Fibroblast of lung (primary cell): Measurements from ENCODE around the gene BSX. TPM values are rescaled to one million over a fixed set of nuclear protein-coding genes. Genes with fewer than 3 reads are reported as not detected.

Source experiments
- DNase-seq, 2 donors: peaks; one replicate each; pipeline versions ENCODE4 v3.0.0 to v3.0.0-alpha.2; 2010; ENCODE audit warnings: low read depth in 2 of 2
- H2AFZ ChIP-seq: 2 replicates; pipeline ENCODE4 v1.5.1; 2012; ENCODE audit warnings: low read length, control low read depth, inconsistent platforms
- H3K27ac ChIP-seq: 2 replicates; pipeline ENCODE4 v1.5.1; 2011; ENCODE audit warnings: low read length, control low read depth; ENCODE audit not compliant: insufficient read depth
- H3K27me3 ChIP-seq: 2 replicates; pipeline ENCODE4 v1.5.1; 2011; ENCODE audit warnings: mild to moderate bottlenecking, low read length; ENCODE audit not compliant: control insufficient read depth, insufficient read depth
- H3K36me3 ChIP-seq: 2 replicates; pipeline ENCODE4 v1.5.1; 2011; ENCODE audit warnings: low read length; ENCODE audit not compliant: control insufficient read depth, insufficient read depth
- H3K4me1 ChIP-seq: 2 replicates; pipeline ENCODE4 v1.5.1; 2011; ENCODE audit warnings: low read length; ENCODE audit not compliant: control insufficient read depth, insufficient read depth; ENCODE audit errors: extremely low read depth
- H3K4me2 ChIP-seq: 2 replicates; pipeline ENCODE4 v1.5.1; 2011; ENCODE audit warnings: low read length, control low read depth; ENCODE audit not compliant: insufficient read depth; ENCODE audit errors: extremely low read depth
- H3K4me3 ChIP-seq, 4 experiments: fragments of 200-600 bp in 1 of 4; sonication (generic) in 1 of 4; replicated peaks in 1 of 4; 2 replicates each; pipeline ENCODE4 v1.5.1; 2011 to 2016; ENCODE audit warnings: low read length in 4 of 4, low read depth in 3 of 4, mild to moderate bottlenecking in 3 of 4, control low read depth in 2 of 4, inconsistent platforms in 1 of 4, mixed read lengths in 1 of 4; ENCODE audit not compliant: insufficient read depth in 1 of 4; ENCODE audit errors: control extremely low read depth in 1 of 4
- H3K79me2 ChIP-seq: 2 replicates; pipeline ENCODE4 v1.5.1; 2012; ENCODE audit warnings: mild to moderate bottlenecking, low read length, inconsistent platforms; ENCODE audit not compliant: control insufficient read depth, insufficient read depth
- H3K9ac ChIP-seq: 2 replicates; pipeline ENCODE4 v1.5.1; 2011; ENCODE audit warnings: mild to moderate bottlenecking, low read length, control low read depth; ENCODE audit not compliant: insufficient read depth
- H3K9me3 ChIP-seq: 2 replicates; pipeline ENCODE4 v1.5.1; 2012; ENCODE audit warnings: low read depth, low read length; ENCODE audit not compliant: control insufficient read depth, insufficient read depth
- H4K20me1 ChIP-seq: 2 replicates; pipeline ENCODE4 v1.5.1; 2011; ENCODE audit warnings: low read length; ENCODE audit not compliant: control insufficient read depth, insufficient read depth; ENCODE audit errors: extremely low read depth
- CTCF ChIP-seq, 2 donors: IDR thresholded peaks in 1 of 2; conservative IDR thresholded peaks in 1 of 2; 1 replicate in 1 of 2; 2 replicates in 1 of 2; pipeline ENCODE4 v1.5.1; 2011 to 2012; ENCODE audit warnings: low read length in 2 of 2, control low read depth in 1 of 2, inconsistent platforms in 1 of 2, low read depth in 1 of 2, mild to moderate bottlenecking in 1 of 2
- EZH2 ChIP-seq: IDR thresholded peaks from 2 replicates; pipeline ENCODE4 v1.5.1; 2012; ENCODE audit warnings: low read length, control low read depth, mild to moderate bottlenecking; ENCODE audit errors: missing control alignments
- polyA plus RNA-seq, 2 donors: library from polyadenylated mRNA; depleted of rRNA in 1 of 2; stranded (reverse) in 1 of 2; unstranded in 1 of 2; fragments of >200 nt; gene quantifications; 2 replicates each; pipeline ENCODE4 v1.2.1, GENCODE V29; 2011 to 2012; ENCODE audit warnings: missing spikeins in 1 of 2
- total RNA-seq: library from RNA; depleted of rRNA; stranded (reverse); fragments of >200 nt; gene quantifications from 2 replicates; pipeline ENCODE4 v1.2.1, GENCODE V29; 2014

BSX gene
- total and polyA plus RNA-seq, 2 donors (not counting 1 experiment from before 2014, with no cell fraction given), result not detected

- H3K36me3 ChIP-seq, result no peaks in the 10 kb centered on the region
- no peak overlapping the region for H3K4me2 ChIP-seq
- H3K27me3 ChIP-seq, result peaks cover 7% of the 10 kb centered on the region
- H3K4me3 ChIP-seq, result no peak overlapping the region
- DNase-seq, result no peak
- H4K20me1 ChIP-seq, result no peaks in the 10 kb centered on the region
- H3K27ac ChIP-seq, result no peak overlapping the region
- H2AFZ ChIP-seq, result no peak overlapping the region
- no peaks in the 10 kb centered on the region for H3K79me2 ChIP-seq
- no peaks in the 10 kb centered on the region for H3K9me3 ChIP-seq
- no peak for TF ChIP-seq CTCF (conservative IDR thresholded peaks at IDR 0.05 in 1 of 2, IDR thresholded peaks at IDR 0.05 in 1 of 2; ENCODE audit: low read depth in 1 of 2, low read length in 2 of 2)
- TF ChIP-seq EZH2, result no peak
- H3K9ac ChIP-seq, result no peak overlapping the region
- H3K4me1 ChIP-seq, result no peaks in the 10 kb centered on the region
These were observed 19.1 kb upstream of the BSX start for GRCh38 chr11:123000721-123001120.

GRCh38 chr11:122998727-122999366 is 17.2 kb upstream of the BSX start:
- no peak overlapping the region for H3K9ac ChIP-seq
- no peak for TF ChIP-seq EZH2
- TF ChIP-seq CTCF (conservative IDR thresholded peaks at IDR 0.05 in 1 of 2, IDR thresholded peaks at IDR 0.05 in 1 of 2; ENCODE audit: low read depth in 1 of 2, low read length in 2 of 2), result no peak
- H3K9me3 ChIP-seq, result no peaks in the 10 kb centered on the region
- no peak overlapping the region for H2AFZ ChIP-seq
- no peak overlapping the region for H3K4me3 ChIP-seq
- DNase-seq, result peak in 1 of 2 donors; percentile 60
- no peak overlapping the region for H3K4me2 ChIP-seq
- no peaks in the 10 kb centered on the region for H3K79me2 ChIP-seq
- H4K20me1 ChIP-seq, result no peaks in the 10 kb centered on the region
- H3K36me3 ChIP-seq, result no peaks in the 10 kb centered on the region
- no peaks in the 10 kb centered on the region for H3K4me1 ChIP-seq
- H3K27me3 ChIP-seq, result peaks cover 15% of the 10 kb centered on the region
- H3K27ac ChIP-seq, result no peak overlapping the region

- no peak for TF ChIP-seq CTCF (conservative IDR thresholded peaks at IDR 0.05 in 1 of 2, IDR thresholded peaks at IDR 0.05 in 1 of 2; ENCODE audit: low read depth in 1 of 2, low read length in 2 of 2)
- no peak for TF ChIP-seq EZH2
- Histone ChIP-seq H3K9me3 (no peaks in the 10 kb centered on the region), H3K79me2 (no peaks in the 10 kb centered on the region), H3K27me3 (peaks cover 14% of the 10 kb centered on the region), H3K4me3 (no peak overlapping the region), H3K4me1 (no peaks in the 10 kb centered on the region), H3K4me2 (no peak overlapping the region), H3K27ac (no peak overlapping the region), H3K36me3 (no peaks in the 10 kb centered on the region), H4K20me1 (no peaks in the 10 kb centered on the region), H2AFZ (no peak overlapping the region), H3K9ac (no peak overlapping the region)
- no peak for DNase-seq
These were observed 13.9 kb upstream of the BSX start for GRCh38 chr11:122995526-122995925.
